ENCODE measurements around the gene PSG6. TPM values are rescaled to one million over a fixed set of nuclear protein-coding genes. Genes with fewer than 3 reads are reported as not detected.
"Not testable (repeated sequence)": the region's sequence is repeated elsewhere in the genome, so short reads cannot be mapped to it uniquely, and the experiment has no call there.

Gene PSG6
- not detected for total RNA-seq

GRCh38 chr19:42917634-42918033 is at the start of gene PSG6:
PSG6 (minus strand) TSS chr19:42917894; CDS start chr19:42917792, 102 bp downstream.
- intact Hi-C loops (cut with DNase I); H3K9me3 ChIP-seq; H3K27ac ChIP-seq; DNase-seq (ENCODE audit: low spot score); H3K4me3 ChIP-seq; H3K4me1 ChIP-seq (replicated peaks); H3K27me3 ChIP-seq (replicated peaks; ENCODE audit: insufficient read depth); H3K36me3 ChIP-seq: not testable (repeated sequence)
- WGBS, result 100% methylated on average over 1 of the region's 1 CpG

- no peak overlapping the region for H3K4me3 ChIP-seq
- no peaks in the 10 kb centered on the region for H3K9me3 ChIP-seq
- no peaks in the 10 kb centered on the region for H3K36me3 ChIP-seq
- H3K27ac ChIP-seq, result no peak overlapping the region
- intact Hi-C loops (cut with DNase I), result no loop called here
- H3K4me1 ChIP-seq (replicated peaks), result no peaks in the 10 kb centered on the region
- H3K27me3 ChIP-seq (replicated peaks; ENCODE audit: insufficient read depth), result no peaks in the 10 kb centered on the region
- TF ChIP-seq CTCF (IDR thresholded peaks at IDR 0.05) (no peak), POLR2AphosphoS5 (IDR thresholded peaks at IDR 0.05) (no peak), POLR2A (IDR thresholded peaks at IDR 0.05) (no peak)
- no peak for DNase-seq (ENCODE audit: low spot score)
- WGBS, result 92% methylated on average over 2 of the region's 2 CpGs
Measured at GRCh38 chr19:42965176-42965575, 47.5 kb upstream of the PSG6 start.

- no peaks in the 10 kb centered on the region for H3K27me3 ChIP-seq (replicated peaks; ENCODE audit: insufficient read depth)
- no peak for TF ChIP-seq POLR2A (IDR thresholded peaks at IDR 0.05)
- no peak for TF ChIP-seq CTCF (IDR thresholded peaks at IDR 0.05)
- TF ChIP-seq POLR2AphosphoS5 (IDR thresholded peaks at IDR 0.05), result no peak
Measured at GRCh38 chr19:42961119-42961518, 43.4 kb upstream of the PSG6 start.

GRCh38 chr19:42952126-42952525 is 34.4 kb upstream of the PSG6 start:
- H3K27me3 ChIP-seq (replicated peaks; ENCODE audit: insufficient read depth); intact Hi-C loops (cut with DNase I); H3K4me3 ChIP-seq; H3K4me1 ChIP-seq (replicated peaks); H3K27ac ChIP-seq; DNase-seq (ENCODE audit: low spot score); H3K36me3 ChIP-seq; H3K9me3 ChIP-seq: not testable (repeated sequence)
- WGBS, result 69% methylated on average over 4 of the region's 4 CpGs

More at GRCh38 chr19:42961119-42961518, 43.4 kb upstream of the PSG6 start:
- no peaks in the 10 kb centered on the region for H3K36me3 ChIP-seq
- 92% methylated on average over 6 of the region's 6 CpGs for WGBS
- no peak overlapping the region for H3K27ac ChIP-seq
- H3K4me1 ChIP-seq (replicated peaks), result no peaks in the 10 kb centered on the region
- H3K4me3 ChIP-seq, result no peak overlapping the region
- no peaks in the 10 kb centered on the region for H3K9me3 ChIP-seq
- intact Hi-C loops (cut with DNase I), result no loop called here
- no peak for DNase-seq (ENCODE audit: low spot score)

GRCh38 chr19:42951476-42951875 is 33.8 kb upstream of the PSG6 start:
- H3K4me3 ChIP-seq; H3K36me3 ChIP-seq; intact Hi-C loops (cut with DNase I); DNase-seq (ENCODE audit: low spot score); H3K4me1 ChIP-seq (replicated peaks); H3K27ac ChIP-seq; H3K27me3 ChIP-seq (replicated peaks; ENCODE audit: insufficient read depth); H3K9me3 ChIP-seq: not testable (repeated sequence)
- 34% methylated on average over 2 of the region's 2 CpGs for WGBS

- Histone ChIP-seq H3K27me3 (replicated peaks; ENCODE audit: insufficient read depth) (no peaks in the 10 kb centered on the region), H3K27ac (no peak overlapping the region), H3K9me3 (no peaks in the 10 kb centered on the region), H3K4me1 (replicated peaks) (no peaks in the 10 kb centered on the region), H3K36me3 (no peaks in the 10 kb centered on the region), H3K4me3 (no peak overlapping the region)
- intact Hi-C loops (cut with DNase I), result no loop called here
- TF ChIP-seq POLR2AphosphoS5 (IDR thresholded peaks at IDR 0.05) (no peak), CTCF (IDR thresholded peaks at IDR 0.05) (peak in 1 of 4 experiments; percentile 31)
- 37% methylated on average over 13 of the region's 13 CpGs for WGBS
- no peak for DNase-seq (ENCODE audit: low spot score)
Measured at GRCh38 chr19:42942187-42942789, 24.6 kb upstream of the PSG6 start.

GRCh38 chr19:42937107-42937506 is 19.4 kb upstream of the PSG6 start, which contains the start of gene PSG7:
PSG7 (minus strand) TSS chr19:42937207; CDS start chr19:42937076, 131 bp downstream.
- intact Hi-C loops (cut with DNase I); DNase-seq (ENCODE audit: low spot score); H3K4me3 ChIP-seq; H3K27me3 ChIP-seq (replicated peaks; ENCODE audit: insufficient read depth); H3K4me1 ChIP-seq (replicated peaks); H3K27ac ChIP-seq; H3K36me3 ChIP-seq; H3K9me3 ChIP-seq: not testable (repeated sequence)
- 70% methylated on average over 3 of the region's 3 CpGs for WGBS

GRCh38 chr19:42934726-42935125 is 17.0 kb upstream of the PSG6 start:
- H3K4me1 ChIP-seq (replicated peaks); H3K27ac ChIP-seq; intact Hi-C loops (cut with DNase I); DNase-seq (ENCODE audit: low spot score); H3K36me3 ChIP-seq; H3K9me3 ChIP-seq; H3K4me3 ChIP-seq; H3K27me3 ChIP-seq (replicated peaks; ENCODE audit: insufficient read depth): not testable (repeated sequence)

GRCh38 chr19:42934183-42934582 is 16.5 kb upstream of the PSG6 start:
- DNase-seq (ENCODE audit: low spot score), result not testable (repeated sequence)

GRCh38 chr19:42933412-42933811 is 15.7 kb upstream of the PSG6 start:
- WGBS, result 58% methylated on average over 3 of the region's 3 CpGs
- H3K27ac ChIP-seq; H3K4me3 ChIP-seq; H3K27me3 ChIP-seq (replicated peaks; ENCODE audit: insufficient read depth); DNase-seq (ENCODE audit: low spot score); H3K4me1 ChIP-seq (replicated peaks); intact Hi-C loops (cut with DNase I); H3K9me3 ChIP-seq; H3K36me3 ChIP-seq: not testable (repeated sequence)

More at GRCh38 chr19:42934183-42934582, 16.5 kb upstream of the PSG6 start:
- H3K36me3 ChIP-seq; H3K9me3 ChIP-seq; intact Hi-C loops (cut with DNase I); H3K27me3 ChIP-seq (replicated peaks; ENCODE audit: insufficient read depth); H3K4me3 ChIP-seq; H3K27ac ChIP-seq; H3K4me1 ChIP-seq (replicated peaks): not testable (repeated sequence)

Data from prostate gland (tissue), 2 donors.